Measurements from ENCODE around the gene ZDHHC5. TPM values are rescaled to one million over a fixed set of nuclear protein-coding genes. Genes with fewer than 3 reads are reported as not detected.
A peak's percentile ranks its signal among the peaks of the same experiment; 100 is the strongest.

The ZDHHC5 gene, protein sequence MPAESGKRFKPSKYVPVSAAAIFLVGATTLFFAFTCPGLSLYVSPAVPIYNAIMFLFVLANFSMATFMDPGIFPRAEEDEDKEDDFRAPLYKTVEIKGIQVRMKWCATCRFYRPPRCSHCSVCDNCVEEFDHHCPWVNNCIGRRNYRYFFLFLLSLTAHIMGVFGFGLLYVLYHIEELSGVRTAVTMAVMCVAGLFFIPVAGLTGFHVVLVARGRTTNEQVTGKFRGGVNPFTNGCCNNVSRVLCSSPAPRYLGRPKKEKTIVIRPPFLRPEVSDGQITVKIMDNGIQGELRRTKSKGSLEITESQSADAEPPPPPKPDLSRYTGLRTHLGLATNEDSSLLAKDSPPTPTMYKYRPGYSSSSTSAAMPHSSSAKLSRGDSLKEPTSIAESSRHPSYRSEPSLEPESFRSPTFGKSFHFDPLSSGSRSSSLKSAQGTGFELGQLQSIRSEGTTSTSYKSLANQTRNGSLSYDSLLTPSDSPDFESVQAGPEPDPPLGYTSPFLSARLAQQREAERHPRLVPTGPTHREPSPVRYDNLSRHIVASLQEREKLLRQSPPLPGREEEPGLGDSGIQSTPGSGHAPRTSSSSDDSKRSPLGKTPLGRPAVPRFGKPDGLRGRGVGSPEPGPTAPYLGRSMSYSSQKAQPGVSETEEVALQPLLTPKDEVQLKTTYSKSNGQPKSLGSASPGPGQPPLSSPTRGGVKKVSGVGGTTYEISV
- total RNA-seq (2014; rRNA removed; shearing (Covaris generic)): 34.8 TPM in 2 replicates
- polyA plus RNA-seq (2014; cell fraction: nucleus; rRNA removed): 20.5 and 24.9 TPM in 2 replicates

DNA sequence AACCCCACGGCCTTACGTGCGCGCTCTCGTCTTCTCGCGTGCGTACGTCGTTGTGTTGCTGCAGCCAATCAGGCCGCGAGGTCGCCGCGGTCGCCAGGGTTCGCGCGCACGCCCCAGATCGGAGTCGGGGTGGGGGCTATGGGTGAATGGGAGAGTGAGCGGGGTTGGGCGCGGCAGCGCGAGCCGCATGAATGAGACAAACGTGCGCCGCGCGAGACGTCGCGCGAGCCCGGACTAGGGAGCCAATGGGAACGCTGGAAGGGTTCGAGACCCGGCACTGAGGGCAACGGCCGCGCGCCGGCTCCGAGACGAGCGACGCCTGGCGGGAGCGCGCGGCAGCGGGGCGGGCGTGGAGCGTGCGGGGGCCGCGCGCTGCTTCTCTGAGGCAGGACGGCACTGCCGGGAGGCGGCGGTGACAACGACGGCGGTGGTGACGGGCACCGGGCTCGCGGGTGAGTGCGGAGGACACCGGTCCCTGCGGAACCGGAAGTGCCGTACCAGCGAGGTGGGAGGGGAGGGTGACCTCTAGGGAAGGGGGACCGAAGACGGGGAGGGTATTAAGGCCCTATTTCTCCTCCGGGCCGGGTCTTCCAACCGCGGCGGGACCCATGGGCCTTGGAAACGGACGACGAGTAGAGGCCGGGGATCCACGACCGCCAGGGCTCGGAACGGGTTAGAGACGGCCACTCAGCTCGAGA is at the start of gene ZDHHC5:
ZDHHC5 (plus strand) TSS at position 379 of the 698 bp plus-strand sequence. CDS start 4,977 bp downstream, outside the sequence.
- DNase-seq (ENCODE audit: extremely low read depth, low read depth): peak; percentile 96

GRCh38 chr11:57618438-57618837 is 49.5 kb upstream of the ZDHHC5 start:
- DNase-seq (ENCODE audit: extremely low read depth, low read depth): no peak

DNA sequence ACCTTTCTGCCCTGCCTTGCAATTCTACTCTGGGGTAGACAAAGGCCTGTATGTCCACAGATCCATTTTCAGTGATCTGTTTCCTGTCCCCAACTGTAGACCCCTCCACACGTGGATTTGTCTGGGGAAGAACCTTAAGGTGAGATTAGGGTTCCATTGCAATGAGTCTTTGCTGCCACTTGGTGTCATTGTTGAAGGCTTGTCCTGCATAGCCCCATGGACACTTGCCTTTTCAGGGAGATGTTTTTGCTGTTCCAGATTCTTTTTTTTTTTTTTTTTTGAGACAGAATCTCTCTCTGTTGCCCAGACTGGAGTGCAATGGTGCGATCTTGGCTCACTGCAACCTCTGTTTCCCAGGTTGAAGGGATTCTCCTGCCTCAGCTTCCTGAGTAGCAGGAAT is 48.6 kb upstream of the ZDHHC5 start:
- no peak for DNase-seq (ENCODE audit: extremely low read depth, low read depth)

GRCh38 chr11:57620467-57620866 is 47.4 kb upstream of the ZDHHC5 start:
- DNase-seq (ENCODE audit: extremely low read depth, low read depth): no peak

DNA sequence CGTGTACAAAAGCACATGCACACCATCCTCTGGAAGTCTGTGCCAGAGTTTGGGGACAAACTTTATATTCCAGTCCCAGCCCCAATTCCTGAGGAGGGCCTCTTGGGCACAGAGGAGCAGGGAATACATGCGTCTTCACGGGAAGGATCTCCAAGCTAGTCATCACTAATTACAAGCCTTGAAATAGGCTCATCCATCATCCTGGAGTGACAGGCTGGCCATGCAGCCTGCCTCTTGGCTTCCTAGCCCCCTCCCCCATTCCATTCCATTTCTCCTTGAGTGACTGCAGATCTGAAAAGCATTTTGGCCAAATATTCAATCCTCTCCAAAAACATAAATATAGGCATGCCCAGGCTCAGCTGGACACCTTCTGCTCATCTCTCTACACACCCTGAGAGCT is 45.7 kb upstream of the ZDHHC5 start:
- DNase-seq (ENCODE audit: extremely low read depth, low read depth): no peak

GRCh38 chr11:57624864-57625263 is 43.0 kb upstream of the ZDHHC5 start:
- DNase-seq (ENCODE audit: extremely low read depth, low read depth): no peak

- no peak for DNase-seq (ENCODE audit: extremely low read depth, low read depth)
These were observed 41.0 kb upstream of the ZDHHC5 start for GRCh38 chr11:57626895-57627294.

- no peak for DNase-seq (ENCODE audit: extremely low read depth, low read depth)
These were observed 37.7 kb upstream of the ZDHHC5 start for GRCh38 chr11:57630171-57630570.

- DNase-seq (ENCODE audit: extremely low read depth, low read depth): no peak
These were observed 35.8 kb upstream of the ZDHHC5 start for GRCh38 chr11:57632116-57632515.

- DNase-seq (ENCODE audit: extremely low read depth, low read depth): no peak
These were observed 34.4 kb upstream of the ZDHHC5 start for GRCh38 chr11:57633394-57634070.

- no peak for DNase-seq (ENCODE audit: extremely low read depth, low read depth)
These were observed 33.6 kb upstream of the ZDHHC5 start for GRCh38 chr11:57634311-57634710.

- no peak for DNase-seq (ENCODE audit: extremely low read depth, low read depth)
These were observed 32.7 kb upstream of the ZDHHC5 start for GRCh38 chr11:57635246-57635645.

DNA sequence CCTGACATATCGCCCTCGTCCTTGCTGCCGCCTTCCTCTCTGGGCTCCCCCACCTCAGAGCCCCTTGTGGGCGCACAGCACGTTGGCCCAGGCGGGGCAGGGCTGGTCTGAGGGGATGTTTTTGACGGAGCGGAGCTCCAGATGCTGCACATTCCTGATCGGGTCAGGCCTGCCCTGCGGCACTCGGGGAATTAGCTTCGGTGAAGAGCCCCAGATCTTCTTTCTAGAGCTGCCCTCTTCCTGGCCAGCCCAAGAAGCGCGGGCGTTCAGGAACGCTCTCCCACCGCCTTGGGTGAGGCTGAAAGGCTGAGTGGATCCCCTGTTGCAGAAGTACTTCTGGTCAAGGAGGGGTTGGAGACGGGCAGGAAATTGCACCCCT is 30.3 kb upstream of the ZDHHC5 start:
- DNase-seq (ENCODE audit: extremely low read depth, low read depth): no peak

GRCh38 chr11:57638005-57638781 is 29.7 kb upstream of the ZDHHC5 start:
- DNase-seq (ENCODE audit: extremely low read depth, low read depth): peak; percentile 81

DNA sequence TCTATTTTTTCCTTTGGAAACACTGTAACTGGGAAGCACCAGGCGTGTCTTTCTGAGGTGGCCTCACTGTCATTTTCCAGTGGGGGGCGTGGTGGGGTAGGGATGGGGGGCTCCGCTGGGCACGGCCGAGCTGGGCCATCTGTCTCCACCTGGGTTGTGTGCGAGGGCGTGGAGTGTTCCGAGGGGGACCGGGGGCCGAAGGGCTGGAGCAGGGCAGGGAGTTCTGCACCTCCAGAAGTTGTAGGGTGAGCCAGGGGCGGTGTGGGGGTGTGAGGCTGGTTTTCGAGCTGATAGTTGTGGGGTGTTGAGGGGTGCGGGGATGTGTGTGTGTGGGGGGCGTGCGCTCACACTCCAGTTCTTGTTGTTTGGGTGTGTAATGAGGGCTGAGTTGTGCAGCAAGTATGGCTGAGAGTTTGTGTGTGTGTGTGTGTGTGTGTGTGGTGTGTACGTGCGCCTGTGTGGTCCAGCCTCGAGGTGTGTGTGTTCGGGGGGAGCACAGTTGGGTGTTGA is 29.0 kb upstream of the ZDHHC5 start:
- no peak for DNase-seq (ENCODE audit: extremely low read depth, low read depth)

- no peak for DNase-seq (ENCODE audit: extremely low read depth, low read depth)
These were observed 28.4 kb upstream of the ZDHHC5 start for GRCh38 chr11:57639321-57640067.

DNA sequence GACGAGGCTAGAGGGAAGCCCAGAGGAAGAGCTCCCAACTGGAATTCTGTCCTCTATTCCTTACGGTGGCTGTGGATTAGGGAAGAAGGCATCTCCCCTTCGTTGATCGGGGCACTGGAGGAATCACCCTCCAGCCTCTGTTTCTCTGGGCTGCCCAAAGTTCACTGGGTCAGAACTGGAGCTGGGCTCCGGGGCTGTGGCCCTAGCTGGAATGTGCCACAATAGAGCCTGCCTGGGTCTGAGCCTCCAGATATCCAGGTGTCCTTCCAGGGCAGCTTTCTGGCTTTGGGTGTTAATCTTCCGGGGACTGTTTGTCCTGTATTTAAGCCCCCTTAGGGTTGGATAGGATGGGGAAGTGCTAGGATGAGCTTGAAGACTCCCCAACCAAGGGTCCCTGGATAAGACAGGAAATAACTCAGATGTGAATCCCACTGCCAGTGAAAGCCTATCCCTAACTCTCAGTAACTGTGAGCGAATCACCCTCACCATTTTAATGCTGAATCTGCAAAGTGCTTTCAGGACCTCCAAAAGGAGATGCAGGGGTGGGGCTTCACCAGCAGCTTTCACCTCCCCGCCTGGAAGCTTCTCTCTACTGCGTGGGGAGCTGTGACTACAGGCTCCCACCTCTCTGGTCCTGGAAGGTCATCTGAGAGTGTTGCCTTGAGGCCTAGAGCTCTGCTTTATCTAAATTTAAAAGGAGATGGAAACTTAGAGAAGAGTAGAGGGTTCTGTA is 27.7 kb upstream of the ZDHHC5 start:
- no peak for DNase-seq (ENCODE audit: extremely low read depth, low read depth)

Measured in NCI-H460 (cell line).